CD4-positive, alpha-beta T cell treated with Interleukin-12 subunit alpha and Interleukin-12 subunit beta, for 1 hour (primary cell): Measurements from ENCODE around the gene RFC2.
A peak's percentile ranks its signal among the peaks of the same experiment; 100 is the strongest.

Experiments used
- DNase-seq: peaks from one replicate; pipeline ENCODE4 v3.0.0-alpha.2; 2020

Gene RFC2

GRCh38 chr7:74185636-74186035 lies 68.6 kb downstream of the RFC2 start:
- DNase-seq: no peak

- no peak for DNase-seq
Observed at GRCh38 chr7:74185016-74185415, 69.2 kb downstream of the RFC2 start.

- peak; percentile 41 for DNase-seq
Observed at GRCh38 chr7:74183653-74184450, 70.3 kb downstream of the RFC2 start.

- no peak for DNase-seq
Observed at GRCh38 chr7:74183142-74183541, 71.1 kb downstream of the RFC2 start.

- DNase-seq: no peak
Observed at GRCh38 chr7:74182453-74183090, 71.6 kb downstream of the RFC2 start.

DNA sequence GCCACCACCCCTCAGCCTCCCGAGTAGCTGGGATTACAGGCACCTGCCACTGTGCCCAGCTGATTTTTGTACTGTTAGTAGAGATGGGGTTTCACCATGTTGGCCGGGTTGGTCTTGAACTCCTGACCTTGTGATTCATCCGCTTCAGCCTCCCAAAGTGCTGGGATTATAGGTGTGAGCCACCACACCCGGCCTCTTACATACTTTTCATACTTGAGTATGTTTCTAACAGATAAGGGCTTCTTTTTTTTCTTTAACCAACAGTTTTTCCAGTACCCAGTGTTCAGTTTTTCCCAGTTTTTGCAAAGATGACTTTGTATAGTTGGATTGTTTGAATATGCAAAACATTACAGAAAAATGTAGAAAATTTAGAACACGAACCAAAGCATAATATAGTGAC lies 72.4 kb downstream of the RFC2 start:
- DNase-seq: no peak
